Stimulated activated CD4-positive, alpha-beta T cell treated with anti-CD3 and anti-CD28 coated beads, Interleukin-15, amount 100 ng/mL, for 1 hour (primary cell): ENCODE data around the gene FMN2.
"Not testable (repeated sequence)": the region's sequence is repeated elsewhere in the genome, so short reads cannot be mapped to it uniquely, and the experiment has no call there.

Experiments
- DNase-seq, 2 donors: peaks; one replicate each; pipeline ENCODE4 v3.0.0-alpha.2; 2020; ENCODE audit warnings: low read depth in 1 of 2, low spot score in 1 of 2

FMN2 gene

DNA sequence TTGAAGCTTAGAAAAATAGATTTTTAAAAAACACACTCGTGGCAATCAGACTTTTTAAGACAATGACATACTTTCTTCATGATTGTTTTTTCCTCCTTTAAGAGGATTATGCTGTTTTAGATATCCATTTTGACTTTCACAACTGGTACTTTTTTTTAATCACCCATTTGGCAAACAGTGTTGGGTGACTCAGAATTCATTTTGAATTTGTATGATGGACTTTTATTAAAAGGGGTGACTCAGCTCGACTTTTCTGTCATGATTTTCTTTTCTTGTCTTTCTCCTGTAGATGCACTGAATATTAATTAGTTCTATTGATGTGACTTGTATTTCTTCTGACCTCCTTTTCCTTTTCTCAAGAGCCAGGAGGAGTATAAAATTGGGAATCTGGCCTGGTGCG, 44.7 kb downstream of the FMN2 start:
- DNase-seq = no peak

GRCh38 chr1:240138867-240139266, 47.2 kb downstream of the FMN2 start:
- no peak for DNase-seq

GRCh38 chr1:240139511-240139910, 47.8 kb downstream of the FMN2 start:
- no peak for DNase-seq

DNA sequence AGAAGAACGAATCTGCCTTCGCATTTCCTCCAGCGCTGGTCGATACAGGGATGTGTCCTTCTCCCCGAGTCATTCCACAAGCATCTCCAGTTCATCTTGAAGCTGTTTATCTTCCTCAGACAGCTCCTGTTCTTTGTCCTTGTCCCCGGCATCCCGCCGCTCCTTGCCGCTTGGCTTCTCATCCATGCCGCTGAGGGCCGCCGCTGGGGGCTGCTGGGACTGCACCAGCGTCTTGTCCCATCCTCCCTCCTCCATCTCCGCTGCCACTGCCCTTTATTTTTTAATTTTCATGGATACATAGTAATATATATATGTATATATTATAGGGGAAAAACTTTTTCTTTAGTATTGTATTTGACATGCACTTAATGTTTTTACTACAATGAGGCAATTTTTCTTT, 53.4 kb downstream of the FMN2 start:
- no peak for DNase-seq

- no peak for DNase-seq
Measured at GRCh38 chr1:240148333-240148732, 56.6 kb downstream of the FMN2 start.

DNA sequence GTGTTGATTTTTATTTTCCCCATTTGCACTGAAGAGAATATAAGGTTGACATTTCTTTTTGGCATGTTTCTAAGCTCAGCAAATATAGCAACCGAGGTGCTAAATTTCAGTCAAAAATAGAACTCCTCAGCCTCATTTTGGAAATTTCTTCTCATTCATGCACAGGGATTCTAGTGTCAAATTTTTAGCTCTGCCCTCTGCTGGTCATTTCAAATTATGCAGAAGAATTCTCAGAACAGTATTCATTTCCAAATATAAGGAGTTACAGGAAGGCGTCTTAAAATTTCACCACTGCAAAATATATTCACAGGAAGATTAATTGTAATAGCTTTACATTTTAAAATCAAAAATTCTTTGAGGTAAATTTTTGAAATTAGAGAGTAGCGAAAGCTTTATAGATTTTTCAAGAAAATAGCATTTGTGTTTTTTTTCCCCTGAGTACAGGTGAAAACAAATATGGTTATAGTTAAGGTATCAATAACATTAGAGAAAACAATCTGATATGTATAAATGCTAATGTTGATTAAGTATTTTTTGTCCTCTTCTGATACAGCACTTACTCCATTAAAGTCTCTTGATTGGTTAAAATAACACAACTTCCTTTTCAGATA, 57.9 kb downstream of the FMN2 start:
- DNase-seq = no peak

DNA sequence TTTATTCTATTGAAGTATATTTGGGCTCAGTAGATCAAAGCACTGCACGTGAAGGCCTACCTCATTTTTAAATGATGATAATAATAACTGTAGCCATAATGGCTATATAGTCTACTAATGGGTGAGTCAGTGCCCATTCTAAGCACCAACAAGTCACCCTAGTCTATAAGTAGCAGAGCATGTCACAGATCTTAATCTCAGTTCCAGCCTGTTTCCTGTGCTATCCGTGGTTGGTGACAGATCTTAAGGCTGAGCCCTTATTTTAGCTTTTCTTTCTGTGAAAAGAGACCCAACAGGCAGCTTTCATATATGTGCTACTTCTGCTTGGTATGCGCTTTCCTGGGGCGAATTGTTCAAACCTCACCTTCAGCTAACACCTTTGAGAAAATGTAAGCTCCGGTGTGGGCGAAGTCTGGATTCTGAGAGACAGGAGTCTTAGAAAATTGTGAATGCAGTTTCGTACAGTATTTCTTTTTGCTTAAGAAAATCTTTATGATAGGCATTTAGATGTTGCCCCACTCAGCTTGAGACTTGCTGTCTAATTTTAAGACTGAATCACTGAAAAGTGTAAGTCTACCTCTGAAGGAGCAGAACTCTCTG, 59.6 kb downstream of the FMN2 start:
- no peak for DNase-seq

GRCh38 chr1:240152611-240153297, 61.1 kb downstream of the FMN2 start:
- DNase-seq = no peak

- DNase-seq = no peak
Measured at GRCh38 chr1:240155605-240156004, 63.9 kb downstream of the FMN2 start.

GRCh38 chr1:240164742-240165141, 73.1 kb downstream of the FMN2 start:
- DNase-seq = no peak

- no peak for DNase-seq
Measured at GRCh38 chr1:240169188-240169587, 77.5 kb downstream of the FMN2 start.

GRCh38 chr1:240170266-240170665, 78.6 kb downstream of the FMN2 start:
- no peak for DNase-seq

- DNase-seq = no peak
Measured at GRCh38 chr1:240170806-240171205, 79.1 kb downstream of the FMN2 start.

DNA sequence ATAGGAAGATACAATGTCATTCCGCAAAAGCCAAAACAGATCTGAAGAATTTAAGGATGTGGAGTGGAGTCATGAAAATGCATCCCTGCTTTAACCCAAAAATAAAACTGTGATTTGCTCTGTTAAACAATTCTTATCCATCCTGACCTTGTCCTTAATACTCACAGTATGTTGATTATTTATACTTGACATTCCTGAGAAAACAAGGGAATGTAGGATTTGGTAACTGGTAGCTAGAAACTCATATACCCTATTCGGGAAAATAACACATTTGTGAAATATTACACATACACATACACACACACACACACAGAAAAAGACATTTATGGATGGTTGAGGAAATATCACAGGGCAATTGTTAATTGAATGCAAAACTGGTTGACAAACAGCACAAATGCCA, 80.2 kb downstream of the FMN2 start:
- no peak for DNase-seq

DNA sequence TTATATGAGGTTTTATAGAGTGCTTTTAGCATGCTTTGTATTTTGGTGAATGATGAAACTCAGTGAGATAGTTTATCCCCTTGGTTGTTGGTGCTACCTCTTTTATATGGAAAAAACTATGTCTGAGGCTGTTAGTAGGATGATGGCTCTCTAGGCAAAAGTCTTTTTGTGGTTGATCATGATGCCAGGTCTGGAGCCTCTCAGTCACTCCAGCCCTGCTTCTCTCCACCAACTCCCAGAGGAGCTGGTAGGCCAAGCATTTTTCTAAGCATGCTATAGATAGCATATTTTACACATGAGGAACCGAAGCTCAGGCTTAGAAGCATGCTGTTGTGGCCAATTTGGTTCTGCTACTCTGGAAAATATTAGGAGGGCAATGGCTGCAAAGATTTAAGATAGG, 82.2 kb downstream of the FMN2 start:
- no peak for DNase-seq

DNA sequence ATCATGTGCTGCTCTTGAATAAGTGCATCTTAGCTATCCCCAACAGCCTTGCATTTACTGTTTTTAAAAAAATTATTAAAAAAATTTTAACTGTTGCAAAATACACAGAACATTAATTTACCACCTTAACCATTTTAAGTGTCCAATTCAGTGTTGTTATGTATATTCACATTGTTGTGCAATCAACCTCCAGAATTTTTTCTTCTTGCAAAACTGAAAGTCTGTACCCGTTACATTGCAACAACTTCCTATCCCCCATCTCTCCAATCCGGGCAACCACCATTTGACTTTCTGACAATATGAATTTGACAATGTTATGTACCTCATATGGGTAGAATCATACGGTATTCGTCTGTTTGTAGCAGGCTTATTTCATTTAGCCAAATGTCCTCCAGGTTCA, 83.1 kb downstream of the FMN2 start:
- no peak for DNase-seq

GRCh38 chr1:240178366-240178765, 86.7 kb downstream of the FMN2 start:
- no peak for DNase-seq

GRCh38 chr1:240184682-240185081, 93.0 kb downstream of the FMN2 start:
- DNase-seq = not testable (repeated sequence)

GRCh38 chr1:240188139-240188538, 96.5 kb downstream of the FMN2 start:
- DNase-seq = no peak

- no peak for DNase-seq
Measured at GRCh38 chr1:240189386-240189989, 97.8 kb downstream of the FMN2 start.

DNA sequence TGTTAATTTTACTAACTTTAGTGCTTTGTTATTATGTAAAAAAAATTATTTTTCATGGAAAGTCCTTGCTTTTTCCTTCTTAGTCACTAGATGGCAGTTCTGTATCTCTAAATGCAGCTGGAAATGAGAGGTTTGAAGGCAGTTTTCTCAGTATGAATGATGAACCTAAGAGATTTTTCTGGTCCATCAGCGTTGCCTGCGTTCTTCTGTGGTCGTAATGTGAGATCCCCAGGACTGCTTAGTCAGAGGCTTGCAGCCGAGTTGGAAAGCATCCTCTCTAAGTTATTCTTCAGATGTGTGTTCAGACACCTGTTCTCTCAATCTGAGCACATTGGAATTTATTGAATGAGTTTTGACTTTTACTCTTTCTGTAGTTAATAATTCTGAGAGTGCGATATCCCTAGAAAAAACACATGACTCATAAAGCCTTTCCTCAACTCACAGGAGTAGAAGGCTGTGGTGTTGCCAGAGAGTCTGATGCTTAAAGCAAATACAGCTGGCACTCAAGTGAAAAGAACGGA, 99.3 kb downstream of the FMN2 start:
- no peak for DNase-seq

GRCh38 chr1:240192851-240193250, 101.2 kb downstream of the FMN2 start:
- DNase-seq = no peak
